HepG2 (cell line): Measurements from ENCODE around the gene PAK1IP1. TPM values are rescaled to one million over a fixed set of nuclear protein-coding genes. Genes with fewer than 3 reads are reported as not detected.
A peak's percentile ranks its signal among the peaks of the same experiment; 100 is the strongest.

ENCODE experiments used
- ATRX ChIP-seq: sonication (generic); formaldehyde crosslinking; IDR thresholded peaks from 2 replicates; pipeline ENCODE4 v1.4.0; 2020; ENCODE audit warnings: missing genetic modification reagents, borderline replicate concordance
- CBX2 ChIP-seq, 2 experiments: fragments of 200-600 bp in 1 of 2; sonication (generic); formaldehyde crosslinking in 1 of 2; IDR thresholded peaks; 2 replicates each; pipeline versions ENCODE4 v1.7.0 to v1.8.1; 2018 to 2022; ENCODE audit warnings: low read depth in 2 of 2, low read length in 1 of 2, mild to moderate bottlenecking in 1 of 2, missing genetic modification reagents in 1 of 2
- DPF2 ChIP-seq: sonication (generic); formaldehyde crosslinking; IDR thresholded peaks from 2 replicates; pipeline ENCODE4 v1.4.0; 2020; ENCODE audit warnings: mild to moderate bottlenecking, low read depth, missing genetic modification reagents, borderline replicate concordance
- KDM1A ChIP-seq: IDR thresholded peaks from 2 replicates; pipeline ENCODE4 v1.6.1; 2016; ENCODE audit warnings: missing compliant biosample characterization
- NBN ChIP-seq: fragments of 450-650 bp; conservative IDR thresholded peaks from 2 replicates; pipeline ENCODE4 v1.6.1; 2017
- NFATC3 ChIP-seq: sonication (generic); formaldehyde crosslinking; IDR thresholded peaks from 2 replicates; pipeline ENCODE4 v1.5.1; 2020; ENCODE audit warnings: mild to moderate bottlenecking, missing genetic modification reagents
- NFIC ChIP-seq: IDR thresholded peaks from 2 replicates; pipeline ENCODE4 v1.6.1; 2012; ENCODE audit warnings: mild to moderate bottlenecking, low read length, inconsistent platforms
- NFYB ChIP-seq: sonication (generic); formaldehyde crosslinking; IDR thresholded peaks from 2 replicates; pipeline ENCODE4 v1.4.0; 2020; ENCODE audit warnings: missing genetic modification reagents
- RXRA ChIP-seq: sonication (generic); formaldehyde crosslinking; IDR thresholded peaks from 2 replicates; pipeline ENCODE4 v1.5.1; 2020; ENCODE audit warnings: missing genetic modification reagents
- STAG1 ChIP-seq: sonication (generic); formaldehyde crosslinking; IDR thresholded peaks from 2 replicates; pipeline ENCODE4 v1.4.0; 2020; ENCODE audit warnings: missing genetic modification reagents
- TSC22D2 ChIP-seq: sonication (generic); formaldehyde crosslinking; IDR thresholded peaks from 2 replicates; pipeline ENCODE4 v1.5.1; 2020; ENCODE audit warnings: missing genetic modification reagents, mild to moderate bottlenecking, borderline replicate concordance
- ZFP36L1 ChIP-seq: sonication (generic); formaldehyde crosslinking; IDR thresholded peaks from 2 replicates; pipeline ENCODE4 v1.8.0; 2022; ENCODE audit warnings: mild to moderate bottlenecking, missing genetic modification reagents, moderate library complexity
- ZFYVE20 ChIP-seq: sonication (generic); formaldehyde crosslinking; IDR thresholded peaks from 2 replicates; pipeline ENCODE4 v1.8.0; 2023; ENCODE audit warnings: low read depth, mild to moderate bottlenecking, moderate library complexity, missing genetic modification reagents, borderline replicate concordance
- ZNF430 ChIP-seq: sonication (generic); formaldehyde crosslinking; IDR thresholded peaks from 2 replicates; pipeline ENCODE4 v1.9.0; 2021; ENCODE audit warnings: mild to moderate bottlenecking, missing genetic modification reagents
- ZNF530 ChIP-seq: sonication (generic); formaldehyde crosslinking; IDR thresholded peaks from 2 replicates; pipeline ENCODE4 v1.5.0; 2020; ENCODE audit warnings: low read depth, mild to moderate bottlenecking, missing genetic modification reagents
- ZSCAN9 ChIP-seq: IDR thresholded peaks from 2 replicates; pipeline ENCODE4 v1.6.1; 2016; ENCODE audit warnings: borderline replicate concordance
- polyA plus RNA-seq, 8 experiments: library from polyadenylated mRNA; depleted of rRNA in 3 of 8; stranded (reverse) in 7 of 8; unstranded in 1 of 8; fragments of >200 nt; fragmentation: Illumina TruSeq in 4 of 8; extraction: Trizol in 4 of 8; gene quantifications; 2 replicates each; pipeline versions ENCODE4 v1.2.1 to v1.2.3, GENCODE V29; 2011 to 2016; ENCODE audit warnings: low read depth in 4 of 8, missing spikeins in 1 of 8, mixed read lengths in 1 of 8; ENCODE audit not compliant: insufficient read depth in 1 of 8
- total RNA-seq, 5 experiments: library from RNA; depleted of rRNA; stranded (reverse); fragments of >200 nt; fragmentation: Illumina TruSeq; extraction: Trizol; gene quantifications; 2 replicates each; pipeline ENCODE4 v1.2.3, GENCODE V29; 2016; ENCODE audit warnings: low read depth in 1 of 5
- TF ChIP-seq, protein P1 (sequence below): sonication (generic); formaldehyde crosslinking; IDR thresholded peaks from 2 replicates; pipeline ENCODE4 v1.9.0; 2021; ENCODE audit warnings: missing genetic modification reagents, mild to moderate bottlenecking, borderline replicate concordance
- TF ChIP-seq, protein P2 (sequence below): sonication (generic); formaldehyde crosslinking; IDR thresholded peaks from 2 replicates; pipeline ENCODE4 v1.4.0; 2020; ENCODE audit warnings: missing genetic modification reagents
- TF ChIP-seq, protein P3 (sequence below): sonication (generic); formaldehyde crosslinking; IDR thresholded peaks from 2 replicates; pipeline ENCODE4 v1.8.0; 2022; ENCODE audit warnings: mild to moderate bottlenecking, missing genetic modification reagents; ENCODE audit not compliant: insufficient replicate concordance

The PAK1IP1 gene
- total and polyA plus RNA-seq, 2 of the 13 experiments (the other 11 are each of a cell fraction or from before 2014, with no cell fraction given) = 23.4 to 66.2 TPM

DNA sequence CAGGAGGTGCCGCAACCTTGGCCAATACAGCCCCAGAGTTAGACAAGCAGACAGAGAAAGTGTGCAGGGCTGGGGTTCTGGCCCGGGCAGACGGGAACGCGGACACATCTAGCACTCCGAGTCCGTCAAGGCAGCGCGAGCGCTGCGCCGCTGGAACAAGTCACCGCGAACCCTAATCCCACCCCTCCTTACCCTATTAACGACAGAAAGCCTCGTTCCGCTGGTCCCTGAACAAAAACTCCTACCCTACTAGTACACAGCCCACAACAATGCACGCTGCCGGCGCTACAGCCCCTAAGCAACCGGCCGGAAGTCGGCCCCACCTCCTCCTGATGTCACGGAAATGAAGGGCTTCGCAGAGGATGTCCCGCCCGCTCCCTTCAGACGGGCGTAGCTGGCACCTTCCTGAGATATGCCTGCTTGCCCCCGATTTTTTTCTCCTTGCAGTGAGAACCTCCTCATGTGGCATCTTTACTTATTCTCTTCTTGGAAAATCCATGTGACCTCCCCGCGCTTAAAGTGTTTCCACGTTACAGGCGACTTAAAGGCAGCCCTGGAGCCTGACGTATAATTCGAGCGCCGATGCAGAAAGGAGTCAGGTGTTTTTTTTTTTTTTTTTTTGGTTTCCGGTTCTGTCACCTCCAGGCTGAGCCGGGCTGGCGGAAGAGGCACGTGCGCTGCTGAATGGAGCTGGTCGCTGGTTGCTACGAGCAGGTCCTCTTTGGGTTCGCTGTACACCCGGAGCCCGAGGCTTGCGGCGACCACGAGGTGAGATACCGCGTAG, at the start of gene PAK1IP1, which contains the start of gene C6orf52 (continued):
- TF ChIP-seq, protein P1, sequence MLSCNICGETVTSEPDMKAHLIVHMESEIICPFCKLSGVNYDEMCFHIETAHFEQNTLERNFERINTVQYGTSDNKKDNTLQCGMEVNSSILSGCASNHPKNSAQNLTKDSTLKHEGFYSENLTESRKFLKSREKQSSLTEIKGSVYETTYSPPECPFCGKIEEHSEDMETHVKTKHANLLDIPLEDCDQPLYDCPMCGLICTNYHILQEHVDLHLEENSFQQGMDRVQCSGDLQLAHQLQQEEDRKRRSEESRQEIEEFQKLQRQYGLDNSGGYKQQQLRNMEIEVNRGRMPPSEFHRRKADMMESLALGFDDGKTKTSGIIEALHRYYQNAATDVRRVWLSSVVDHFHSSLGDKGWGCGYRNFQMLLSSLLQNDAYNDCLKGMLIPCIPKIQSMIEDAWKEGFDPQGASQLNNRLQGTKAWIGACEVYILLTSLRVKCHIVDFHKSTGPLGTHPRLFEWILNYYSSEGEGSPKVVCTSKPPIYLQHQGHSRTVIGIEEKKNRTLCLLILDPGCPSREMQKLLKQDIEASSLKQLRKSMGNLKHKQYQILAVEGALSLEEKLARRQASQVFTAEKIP (CRISPR knock-in tag) = no peak
- TF ChIP-seq DPF2 (CRISPR knock-in tag) = no peak
- TF ChIP-seq NFATC3 (CRISPR knock-in tag) = no peak
- no peak; the same call in 1 of the 2 replicates for TF ChIP-seq NFYB
- no peak for TF ChIP-seq ATRX (CRISPR knock-in tag)
- peak; percentile 10; the same call in 1 of the 2 replicates for TF ChIP-seq STAG1
- no peak for TF ChIP-seq ZFP36L1 (CRISPR knock-in tag)
- peak; percentile 70 for TF ChIP-seq RXRA (CRISPR knock-in tag)
- no peak for TF ChIP-seq NBN
- TF ChIP-seq TSC22D2 (CRISPR knock-in tag) = peak; percentile 71; the same call in 1 of the 2 replicates
- peak; percentile 77 for TF ChIP-seq ZNF430 (CRISPR knock-in tag)
- TF ChIP-seq KDM1A = no peak
- no peak for TF ChIP-seq CBX2 (IDR thresholded peaks at IDR 0.05; ENCODE audit: low read depth, low read length)
- TF ChIP-seq CBX2 (CRISPR knock-in tag; IDR thresholded peaks at IDR 0.05; ENCODE audit: low read depth) = no peak
- TF ChIP-seq ZFYVE20 (CRISPR knock-in tag) = no peak
- TF ChIP-seq ZNF530 (CRISPR knock-in tag) = peak; percentile 6; the same call in 1 of the 2 replicates
- peak; percentile 50; the same call in 1 of the 2 replicates for TF ChIP-seq NFIC
- TF ChIP-seq, protein P2, sequence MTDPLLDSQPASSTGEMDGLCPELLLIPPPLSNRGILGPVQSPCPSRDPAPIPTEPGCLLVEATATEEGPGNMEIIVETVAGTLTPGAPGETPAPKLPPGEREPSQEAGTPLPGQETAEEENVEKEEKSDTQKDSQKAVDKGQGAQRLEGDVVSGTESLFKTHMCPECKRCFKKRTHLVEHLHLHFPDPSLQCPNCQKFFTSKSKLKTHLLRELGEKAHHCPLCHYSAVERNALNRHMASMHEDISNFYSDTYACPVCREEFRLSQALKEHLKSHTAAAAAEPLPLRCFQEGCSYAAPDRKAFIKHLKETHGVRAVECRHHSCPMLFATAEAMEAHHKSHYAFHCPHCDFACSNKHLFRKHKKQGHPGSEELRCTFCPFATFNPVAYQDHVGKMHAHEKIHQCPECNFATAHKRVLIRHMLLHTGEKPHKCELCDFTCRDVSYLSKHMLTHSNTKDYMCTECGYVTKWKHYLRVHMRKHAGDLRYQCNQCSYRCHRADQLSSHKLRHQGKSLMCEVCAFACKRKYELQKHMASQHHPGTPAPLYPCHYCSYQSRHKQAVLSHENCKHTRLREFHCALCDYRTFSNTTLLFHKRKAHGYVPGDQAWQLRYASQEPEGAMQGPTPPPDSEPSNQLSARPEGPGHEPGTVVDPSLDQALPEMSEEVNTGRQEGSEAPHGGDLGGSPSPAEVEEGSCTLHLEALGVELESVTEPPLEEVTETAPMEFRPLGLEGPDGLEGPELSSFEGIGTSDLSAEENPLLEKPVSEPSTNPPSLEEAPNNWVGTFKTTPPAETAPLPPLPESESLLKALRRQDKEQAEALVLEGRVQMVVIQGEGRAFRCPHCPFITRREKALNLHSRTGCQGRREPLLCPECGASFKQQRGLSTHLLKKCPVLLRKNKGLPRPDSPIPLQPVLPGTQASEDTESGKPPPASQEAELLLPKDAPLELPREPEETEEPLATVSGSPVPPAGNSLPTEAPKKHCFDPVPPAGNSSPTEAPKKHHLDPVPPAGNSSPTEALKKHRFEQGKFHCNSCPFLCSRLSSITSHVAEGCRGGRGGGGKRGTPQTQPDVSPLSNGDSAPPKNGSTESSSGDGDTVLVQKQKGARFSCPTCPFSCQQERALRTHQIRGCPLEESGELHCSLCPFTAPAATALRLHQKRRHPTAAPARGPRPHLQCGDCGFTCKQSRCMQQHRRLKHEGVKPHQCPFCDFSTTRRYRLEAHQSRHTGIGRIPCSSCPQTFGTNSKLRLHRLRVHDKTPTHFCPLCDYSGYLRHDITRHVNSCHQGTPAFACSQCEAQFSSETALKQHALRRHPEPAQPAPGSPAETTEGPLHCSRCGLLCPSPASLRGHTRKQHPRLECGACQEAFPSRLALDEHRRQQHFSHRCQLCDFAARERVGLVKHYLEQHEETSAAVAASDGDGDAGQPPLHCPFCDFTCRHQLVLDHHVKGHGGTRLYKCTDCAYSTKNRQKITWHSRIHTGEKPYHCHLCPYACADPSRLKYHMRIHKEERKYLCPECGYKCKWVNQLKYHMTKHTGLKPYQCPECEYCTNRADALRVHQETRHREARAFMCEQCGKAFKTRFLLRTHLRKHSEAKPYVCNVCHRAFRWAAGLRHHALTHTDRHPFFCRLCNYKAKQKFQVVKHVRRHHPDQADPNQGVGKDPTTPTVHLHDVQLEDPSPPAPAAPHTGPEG = peak; percentile 68; the same call in 1 of the 2 replicates
- TF ChIP-seq, protein P3, sequence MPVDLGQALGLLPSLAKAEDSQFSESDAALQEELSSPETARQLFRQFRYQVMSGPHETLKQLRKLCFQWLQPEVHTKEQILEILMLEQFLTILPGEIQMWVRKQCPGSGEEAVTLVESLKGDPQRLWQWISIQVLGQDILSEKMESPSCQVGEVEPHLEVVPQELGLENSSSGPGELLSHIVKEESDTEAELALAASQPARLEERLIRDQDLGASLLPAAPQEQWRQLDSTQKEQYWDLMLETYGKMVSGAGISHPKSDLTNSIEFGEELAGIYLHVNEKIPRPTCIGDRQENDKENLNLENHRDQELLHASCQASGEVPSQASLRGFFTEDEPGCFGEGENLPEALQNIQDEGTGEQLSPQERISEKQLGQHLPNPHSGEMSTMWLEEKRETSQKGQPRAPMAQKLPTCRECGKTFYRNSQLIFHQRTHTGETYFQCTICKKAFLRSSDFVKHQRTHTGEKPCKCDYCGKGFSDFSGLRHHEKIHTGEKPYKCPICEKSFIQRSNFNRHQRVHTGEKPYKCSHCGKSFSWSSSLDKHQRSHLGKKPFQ (CRISPR knock-in tag) = no peak
- TF ChIP-seq ZSCAN9 (CRISPR knock-in tag) = peak; percentile 65
